HG03469 (cell line): ENCODE data around the gene PLPP1.

Experiments used
- ATAC-seq: cut with Tn5 transposase; IDR thresholded peaks from one replicate; pipeline ENCODE4 v1.9.1; 2021; ENCODE audit warnings: mild to moderate bottlenecking, moderate library complexity, moderate number of reproducible peaks; ENCODE audit not compliant: unreplicated experiment

PLPP1 gene

GRCh38 chr5:55413644-55414043, 121.1 kb downstream of the PLPP1 start:
- ATAC-seq: no peak

DNA sequence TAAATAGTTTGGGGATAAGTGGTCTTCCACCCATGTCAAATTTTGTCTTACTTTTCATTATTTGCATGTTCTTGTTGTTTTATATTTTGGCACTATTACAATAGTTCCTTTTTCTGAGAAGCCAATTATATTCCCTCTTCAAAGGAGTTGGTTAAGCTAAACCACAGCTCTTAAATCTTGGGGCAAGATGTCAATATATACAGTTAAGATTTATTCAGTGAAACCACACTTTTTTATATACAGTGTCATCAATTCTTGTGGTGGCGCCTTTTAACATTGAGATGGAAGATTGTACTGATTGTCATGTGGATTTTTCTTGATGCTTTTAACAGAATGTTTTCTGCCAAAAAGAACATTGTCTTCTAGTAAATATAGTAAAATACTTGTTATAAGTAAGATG, 122.9 kb downstream of the PLPP1 start:
- ATAC-seq: no peak

GRCh38 chr5:55410845-55411244, 123.9 kb downstream of the PLPP1 start:
- ATAC-seq: no peak

DNA sequence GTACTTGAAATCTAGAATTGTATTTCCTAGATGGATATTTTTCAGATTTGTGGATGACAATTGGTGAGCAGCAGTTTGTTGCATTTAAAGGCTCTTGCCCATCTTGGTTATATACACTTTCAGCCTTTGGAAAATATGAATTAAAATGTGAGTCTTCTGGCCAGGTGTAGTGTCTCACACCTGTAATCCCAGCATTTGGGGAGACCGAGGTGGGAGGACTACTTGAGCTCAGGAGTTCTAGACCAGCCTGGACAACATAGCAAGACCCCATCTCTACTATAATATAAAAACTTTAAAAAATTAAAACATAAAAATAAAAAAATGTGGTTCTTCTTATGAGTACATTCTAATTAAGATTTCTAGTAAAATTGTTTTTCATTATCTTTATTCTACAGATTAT, 125.0 kb downstream of the PLPP1 start:
- ATAC-seq: no peak

DNA sequence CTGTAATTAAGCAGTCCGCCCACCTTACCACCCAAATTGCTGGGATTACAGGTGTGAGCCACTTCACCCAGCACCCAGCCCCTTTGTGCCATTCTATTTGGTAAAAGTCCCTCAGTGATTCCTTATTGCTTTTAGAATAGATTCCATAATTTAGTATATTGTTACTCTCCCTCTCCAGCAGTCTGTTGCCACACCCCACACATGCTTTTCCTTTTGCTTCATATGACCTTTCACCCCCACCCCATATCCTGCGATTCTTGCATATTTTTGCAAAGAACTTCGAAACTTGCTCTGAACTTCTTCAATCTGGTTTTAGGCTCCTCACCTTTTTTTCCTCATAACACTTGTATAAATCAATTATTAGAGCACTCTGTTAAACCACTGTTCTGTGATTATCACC, 126.8 kb downstream of the PLPP1 start:
- ATAC-seq: no peak

DNA sequence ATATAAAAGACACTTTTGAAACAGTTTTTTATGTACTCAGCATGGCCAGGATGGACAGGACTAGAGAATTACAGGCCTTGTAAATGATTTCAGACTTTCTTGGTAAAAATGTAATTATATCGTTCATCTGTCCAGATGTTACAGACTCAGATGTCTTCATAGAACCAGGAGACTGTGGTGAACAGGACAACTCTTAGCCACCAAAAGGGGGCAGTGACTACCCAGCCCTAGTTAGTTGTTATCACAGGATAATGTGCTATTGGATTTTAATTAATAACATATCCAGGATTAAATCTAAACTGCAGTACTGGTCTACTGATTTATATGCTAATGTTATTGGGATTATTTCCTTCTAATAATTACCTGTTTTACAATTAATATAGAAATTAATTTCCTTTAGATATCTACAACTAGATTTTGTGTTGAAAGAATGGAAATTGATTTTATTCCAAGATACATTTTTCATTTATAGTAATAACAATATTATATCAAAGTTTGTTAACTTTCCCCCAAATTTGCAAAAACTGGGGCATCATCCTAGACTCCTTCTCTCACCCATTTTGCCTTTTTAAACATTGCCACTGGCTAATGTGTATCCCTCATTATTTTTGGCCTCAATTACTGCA, 127.6 kb downstream of the PLPP1 start:
- ATAC-seq: no peak

- ATAC-seq: no peak
Observed at GRCh38 chr5:55406292-55406691, 128.5 kb downstream of the PLPP1 start.

GRCh38 chr5:55402199-55402598, 132.6 kb downstream of the PLPP1 start:
- ATAC-seq: no peak

GRCh38 chr5:55393501-55394175, 141.1 kb downstream of the PLPP1 start:
- ATAC-seq: no peak

DNA sequence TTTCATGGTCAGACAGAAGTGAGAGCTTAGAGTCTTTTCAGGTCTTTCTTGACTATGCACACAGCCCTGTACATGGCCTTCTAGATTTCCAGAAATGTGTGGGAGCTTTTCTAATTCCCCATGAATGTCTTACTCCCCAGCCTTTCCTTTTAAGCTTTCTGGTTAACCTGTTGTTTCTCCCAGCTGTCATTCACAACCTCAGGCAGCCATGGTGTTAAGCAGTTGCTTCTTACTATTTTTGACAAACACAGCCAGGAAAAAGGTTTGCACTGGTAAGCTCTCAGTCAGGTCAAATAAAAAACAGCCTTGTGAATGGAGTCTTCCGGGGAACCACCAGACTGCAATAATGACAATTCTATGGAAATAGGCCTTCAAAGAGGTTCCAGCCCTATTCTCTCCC, 142.1 kb downstream of the PLPP1 start:
- no peak for ATAC-seq

GRCh38 chr5:55391707-55392106, 143.1 kb downstream of the PLPP1 start:
- no peak for ATAC-seq

- no peak for ATAC-seq
Observed at GRCh38 chr5:55387865-55388264, 146.9 kb downstream of the PLPP1 start.

DNA sequence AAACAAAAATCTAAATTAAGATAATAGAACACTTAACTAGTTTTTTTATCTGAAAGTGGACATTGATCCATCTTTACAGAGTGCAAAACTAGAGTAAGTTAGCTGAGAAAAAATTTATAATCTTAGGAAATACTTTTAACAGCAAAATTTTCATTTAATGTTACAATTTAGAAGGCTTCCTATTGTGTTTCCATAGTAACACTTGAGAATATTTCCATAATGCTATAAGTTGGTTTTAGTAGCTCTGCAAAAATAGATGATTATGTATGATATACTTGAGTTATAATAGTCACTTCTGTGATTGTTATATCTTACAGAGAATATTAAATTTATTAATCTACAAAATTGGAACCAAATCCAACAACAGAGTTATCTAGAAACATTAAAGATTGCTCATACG, 148.4 kb downstream of the PLPP1 start:
- ATAC-seq: no peak

DNA sequence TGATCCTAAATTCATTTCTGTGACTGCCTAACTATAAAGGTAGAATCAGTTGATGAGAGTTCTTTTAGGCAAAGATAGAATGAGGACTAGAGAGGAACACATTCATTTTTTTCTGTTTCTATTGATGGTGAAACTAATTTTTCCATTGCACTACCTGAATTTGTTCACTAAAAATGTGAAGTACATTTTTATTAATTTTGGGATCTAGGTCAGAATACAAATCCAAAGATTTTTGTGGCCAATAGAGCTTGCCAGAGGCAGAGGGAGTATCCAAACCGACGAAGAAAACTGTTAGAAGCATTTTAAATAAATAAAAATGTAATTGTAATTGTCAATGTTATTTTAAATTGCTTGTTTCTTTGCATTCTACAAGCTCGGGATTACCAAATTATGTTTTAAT, 148.9 kb downstream of the PLPP1 start:
- ATAC-seq: no peak

DNA sequence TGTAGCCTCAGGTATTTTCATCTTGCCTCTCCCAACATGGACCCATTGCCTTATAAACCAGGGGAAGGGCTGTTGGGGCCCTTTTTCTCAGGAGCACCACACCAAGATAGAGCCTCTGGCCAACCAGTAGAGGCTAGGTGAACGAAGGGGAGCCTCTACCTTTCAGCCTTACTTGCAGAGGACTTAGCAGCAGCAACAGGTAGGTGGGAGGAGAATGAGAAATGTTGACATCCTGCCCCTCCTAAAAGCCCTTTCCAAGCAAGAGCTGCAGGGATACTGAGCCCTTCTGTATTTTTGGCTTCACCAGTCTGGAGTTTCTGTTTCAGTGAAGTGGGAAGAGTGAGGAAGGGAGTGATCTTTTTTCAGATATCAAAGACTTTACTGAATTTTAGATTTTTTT, 149.5 kb downstream of the PLPP1 start:
- no peak for ATAC-seq

DNA sequence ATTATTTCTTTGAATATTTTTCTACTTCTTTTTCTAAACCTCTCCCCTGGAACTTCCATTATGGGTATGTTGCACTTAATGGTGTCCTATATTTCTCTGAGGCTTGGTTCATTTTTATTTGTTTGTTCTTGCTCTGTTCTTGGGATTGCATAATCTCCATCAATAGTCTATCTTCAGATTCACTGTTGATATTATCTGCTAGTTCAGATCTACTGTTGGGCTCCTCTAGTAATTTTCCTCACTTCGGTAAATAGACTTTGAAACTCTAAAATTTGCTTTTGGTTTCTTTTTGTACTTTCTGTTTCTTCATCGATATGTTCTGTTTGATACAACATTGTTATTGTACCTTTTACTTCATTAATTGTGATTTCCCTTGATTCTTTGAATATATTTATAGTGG, 150.7 kb downstream of the PLPP1 start:
- ATAC-seq: no peak

GRCh38 chr5:55383254-55383653, 151.5 kb downstream of the PLPP1 start:
- no peak for ATAC-seq

DNA sequence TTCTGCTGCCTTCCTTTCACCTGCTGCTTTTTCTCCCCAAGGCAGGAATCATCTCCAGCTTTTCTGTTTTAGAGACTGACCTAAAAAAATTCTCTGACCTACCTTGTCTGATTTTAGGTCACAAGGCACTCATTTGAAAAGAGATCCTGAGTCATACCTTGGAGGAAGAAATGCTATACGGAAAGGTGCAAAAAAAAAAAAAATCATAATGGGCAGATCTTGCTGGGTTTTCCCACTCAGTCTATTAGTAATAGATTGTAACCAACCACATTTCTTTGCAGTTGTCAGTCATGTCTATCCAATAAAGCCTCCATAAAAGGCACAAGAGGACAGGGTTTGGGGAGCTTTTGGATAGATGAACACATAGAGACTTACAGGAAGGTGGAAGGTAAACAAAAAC, 157.0 kb downstream of the PLPP1 start:
- ATAC-seq: no peak
